Cerebellar nuclear complex (tissue), 1 donor: ENCODE data around the gene INO80.
"Not testable (repeated sequence)": the region's sequence is repeated elsewhere in the genome, so short reads cannot be mapped to it uniquely, and the experiment has no call there.

Experiments used
- DNase-seq, 2 experiments: peaks; one replicate each; lab custom pipeline; 2025; lab: John Stamatoyannopoulos, UW

Gene INO80

DNA sequence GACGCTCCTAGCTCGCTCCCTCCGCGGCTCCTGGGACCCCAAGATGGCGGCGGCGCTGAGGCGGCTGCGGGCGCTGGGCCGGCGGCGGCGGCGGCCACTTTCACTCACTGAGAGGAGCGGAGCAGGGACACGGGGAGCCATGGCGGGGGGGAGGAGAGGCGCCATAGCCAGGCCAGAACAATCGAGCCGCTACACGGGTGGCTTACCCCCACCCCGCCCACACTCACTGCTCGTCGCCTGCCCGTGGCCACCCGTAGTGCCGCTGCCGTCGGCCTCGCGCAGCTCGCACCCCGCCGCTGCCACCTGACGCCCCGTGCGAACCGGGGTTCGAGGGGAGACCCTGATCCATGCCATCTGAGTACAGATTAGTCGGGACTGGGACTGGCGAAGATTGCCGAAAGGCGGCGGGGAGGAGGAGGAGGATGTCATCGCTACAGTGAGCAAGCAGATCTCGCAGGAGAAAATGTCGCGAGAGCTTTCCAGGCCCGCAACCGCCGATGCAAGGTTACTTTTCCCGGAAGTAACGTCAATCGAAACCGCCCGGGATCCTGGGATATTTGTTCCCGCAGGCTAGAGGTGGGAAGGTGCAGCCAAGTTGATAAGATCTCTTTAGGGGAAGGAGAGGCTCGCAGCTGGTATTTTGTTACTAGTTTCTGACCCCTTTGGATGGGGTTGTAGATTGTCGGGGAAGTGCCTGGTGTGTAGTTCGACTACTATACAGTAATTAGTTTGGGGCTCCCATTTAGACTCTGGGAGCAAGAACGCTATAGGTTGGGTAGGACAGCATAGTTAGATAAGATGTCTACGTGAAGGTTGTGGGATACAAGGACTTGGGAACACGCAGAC, at the start of gene INO80:
INO80 (minus strand) TSS at position 165 of the 846 bp plus-strand sequence. CDS start 19,970 bp downstream, outside the sequence.
- DNase-seq = peak; percentile 84 to 95

- no peak for DNase-seq
Observed at GRCh38 chr15:41161736-41162135, 45.7 kb upstream of the INO80 start.

DNA sequence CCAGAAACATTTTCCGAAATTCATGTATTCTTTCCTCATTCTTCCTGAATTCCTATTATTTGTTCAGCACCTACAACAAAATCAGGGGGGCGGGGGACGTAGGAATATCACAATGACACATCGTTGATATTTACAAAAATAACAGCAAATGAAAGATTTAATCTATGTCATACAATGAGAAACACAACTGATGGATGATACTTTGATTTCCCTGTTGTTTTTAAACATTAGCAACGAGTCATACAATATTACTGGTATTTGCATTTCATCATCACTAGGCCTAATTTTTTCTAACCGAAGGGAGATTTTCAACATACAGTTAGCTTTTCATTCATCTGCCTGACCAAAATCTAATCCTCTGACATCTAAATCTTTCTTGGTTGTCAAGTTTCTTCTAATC, 45.3 kb upstream of the INO80 start:
- no peak for DNase-seq

DNA sequence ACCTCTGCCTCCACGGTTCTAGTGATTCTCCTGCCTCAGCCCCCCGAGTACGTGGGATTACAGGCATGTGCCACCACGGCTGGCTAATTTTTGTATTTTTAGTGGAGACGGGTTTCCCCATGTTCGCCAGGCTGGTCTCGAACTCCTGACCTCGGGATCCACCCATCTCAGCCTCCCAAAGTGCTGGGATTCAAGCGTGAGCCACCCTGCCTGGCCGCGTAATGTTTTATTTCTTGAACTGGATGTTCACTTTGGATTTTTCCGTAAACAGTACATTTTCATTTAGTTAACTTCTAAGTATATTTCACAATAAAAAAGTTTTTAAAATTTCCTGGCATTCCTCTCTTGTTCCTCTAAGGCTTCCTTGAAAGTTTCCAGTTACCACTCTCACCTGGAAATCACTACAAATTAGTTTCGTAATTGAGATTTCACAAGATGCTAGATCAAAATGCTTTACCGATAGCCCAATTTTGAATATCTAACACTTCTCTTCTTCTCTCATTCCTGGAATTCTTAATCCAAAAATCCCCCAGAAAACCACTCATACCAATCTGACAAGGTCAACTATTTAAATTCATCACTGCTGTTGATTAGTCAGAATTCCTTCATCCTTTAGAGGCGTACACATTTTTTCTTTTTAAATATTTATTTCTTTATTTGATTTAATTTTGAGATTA, 44.7 kb upstream of the INO80 start:
- no peak for DNase-seq

GRCh38 chr15:41154412-41154811, 38.3 kb upstream of the INO80 start:
- DNase-seq = no peak

DNA sequence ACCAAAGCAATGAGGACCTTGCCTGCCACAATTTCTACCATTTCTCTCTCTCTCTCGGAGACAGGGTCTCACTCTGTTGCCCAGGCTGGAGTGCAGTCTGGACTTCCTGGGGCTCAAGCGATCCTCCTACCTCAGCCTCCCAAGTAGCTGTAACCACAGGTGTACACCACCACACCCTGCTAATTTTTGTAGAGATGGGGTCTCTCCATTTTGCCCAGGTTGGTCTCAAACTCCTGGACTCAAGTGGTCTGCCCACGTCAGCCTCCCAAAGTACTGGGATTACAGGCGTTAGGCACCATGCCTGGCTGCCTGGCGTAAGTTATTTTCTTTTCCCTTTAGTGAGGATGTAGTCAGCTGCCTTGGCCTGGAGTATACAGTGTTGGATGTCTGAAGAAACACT, 37.7 kb upstream of the INO80 start:
- DNase-seq = no peak

DNA sequence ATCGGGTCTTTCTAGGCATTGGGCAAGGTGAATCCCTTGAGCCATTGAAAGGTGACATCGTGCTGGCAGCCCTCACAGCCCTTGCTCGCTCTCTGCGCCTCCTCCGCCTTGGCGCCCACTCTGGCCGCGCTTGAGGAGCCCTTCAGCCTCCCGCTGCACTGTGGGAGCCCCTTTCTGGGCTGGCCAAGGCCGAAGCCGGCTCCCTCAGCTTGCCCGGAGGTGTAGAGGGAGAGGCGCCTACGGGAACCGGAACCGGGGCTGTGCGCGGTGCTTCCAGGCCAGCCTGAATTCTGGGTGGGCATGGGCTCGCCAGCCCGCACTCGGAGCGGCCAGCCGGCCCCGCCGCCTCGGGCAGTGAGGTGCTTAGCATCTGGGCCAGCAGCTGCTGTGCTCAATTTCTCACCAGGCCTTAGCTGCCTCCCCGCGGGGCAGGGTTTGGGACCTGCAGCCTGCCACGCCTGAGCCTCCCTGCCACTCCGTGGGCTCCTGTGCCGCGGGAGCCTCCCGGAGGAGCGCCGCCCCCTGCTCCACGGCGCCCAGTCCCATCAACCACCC, 35.4 kb upstream of the INO80 start:
- DNase-seq = no peak

DNA sequence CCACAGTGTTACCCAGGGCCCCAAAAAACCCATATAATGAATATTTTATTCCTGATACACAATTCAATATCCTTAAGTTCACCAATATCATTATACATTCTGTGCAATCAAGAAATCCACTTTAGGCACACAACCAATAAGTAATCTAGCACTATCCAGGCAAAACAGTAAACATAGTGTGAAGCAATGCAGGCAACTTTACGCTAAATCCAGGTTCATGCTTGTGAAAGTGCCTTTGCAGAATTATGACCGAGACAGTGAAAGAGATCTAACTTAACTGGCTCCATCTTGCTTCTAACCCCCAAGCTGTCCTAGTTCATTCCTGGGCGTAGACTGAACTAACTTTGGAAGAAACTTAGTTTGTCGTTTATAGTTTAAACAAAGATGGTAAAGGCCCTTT, 34.2 kb upstream of the INO80 start:
- no peak for DNase-seq

DNA sequence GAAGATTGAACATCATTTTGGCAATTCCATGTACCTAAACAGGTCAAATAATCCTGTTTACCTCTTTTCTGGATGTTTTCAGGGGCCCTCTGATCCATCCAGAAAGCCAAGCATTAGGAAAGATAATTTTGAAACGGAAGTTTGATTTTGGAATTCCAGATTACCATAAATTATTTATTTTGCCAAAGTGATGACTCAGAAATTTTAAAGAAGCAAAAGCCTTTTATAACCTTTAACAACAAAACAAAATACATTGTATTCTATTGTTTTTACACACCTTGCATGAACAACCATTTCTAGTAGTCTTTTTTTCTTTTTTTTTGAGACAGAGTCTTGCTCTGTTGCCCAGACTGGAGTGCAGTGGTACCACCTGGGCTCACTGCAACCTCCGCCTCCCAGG, 32.0 kb upstream of the INO80 start:
- DNase-seq = no peak

- DNase-seq = no peak
Observed at GRCh38 chr15:41139619-41140018, 23.5 kb upstream of the INO80 start.

GRCh38 chr15:41139112-41139511, 23.0 kb upstream of the INO80 start:
- not testable (repeated sequence) for DNase-seq

GRCh38 chr15:41135580-41135979, 19.5 kb upstream of the INO80 start:
- DNase-seq = not testable (repeated sequence)

GRCh38 chr15:41133454-41133853, 17.4 kb upstream of the INO80 start:
- no peak for DNase-seq

- DNase-seq = not testable (repeated sequence)
Observed at GRCh38 chr15:41132094-41132493, 16.0 kb upstream of the INO80 start.

DNA sequence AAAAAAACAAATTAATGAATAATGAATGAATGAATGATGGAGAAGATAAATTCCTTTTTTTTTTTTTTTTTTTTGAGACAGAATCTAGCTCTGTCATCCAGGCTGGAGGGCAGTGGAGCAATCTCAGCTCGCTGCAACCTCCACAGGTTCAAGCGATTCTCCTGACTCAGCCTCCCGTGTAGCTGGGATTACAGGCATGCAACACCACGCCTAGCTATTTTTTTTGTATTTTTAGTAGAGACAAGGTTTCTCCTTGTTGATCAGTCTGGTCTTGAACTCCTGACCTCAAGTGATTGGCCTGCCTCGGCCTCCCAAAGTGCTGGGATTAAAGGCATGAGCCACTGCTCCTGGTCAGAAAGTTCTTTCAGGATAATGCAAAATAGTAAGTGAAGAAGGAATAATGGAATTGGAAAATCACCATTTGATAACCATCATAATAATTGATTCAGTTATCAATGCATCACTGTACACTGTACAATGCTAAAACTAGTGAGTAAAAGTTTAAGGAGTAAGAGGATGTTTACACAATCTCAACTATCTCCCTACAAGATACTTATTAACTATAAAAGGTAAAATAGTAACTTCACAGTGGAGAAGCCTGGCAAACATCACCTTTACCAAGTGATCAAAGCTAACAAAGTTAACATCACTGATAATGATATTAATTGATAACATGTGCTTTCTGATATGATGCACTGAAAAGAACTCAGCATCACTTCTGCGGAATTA, 12.3 kb upstream of the INO80 start:
- no peak for DNase-seq

DNA sequence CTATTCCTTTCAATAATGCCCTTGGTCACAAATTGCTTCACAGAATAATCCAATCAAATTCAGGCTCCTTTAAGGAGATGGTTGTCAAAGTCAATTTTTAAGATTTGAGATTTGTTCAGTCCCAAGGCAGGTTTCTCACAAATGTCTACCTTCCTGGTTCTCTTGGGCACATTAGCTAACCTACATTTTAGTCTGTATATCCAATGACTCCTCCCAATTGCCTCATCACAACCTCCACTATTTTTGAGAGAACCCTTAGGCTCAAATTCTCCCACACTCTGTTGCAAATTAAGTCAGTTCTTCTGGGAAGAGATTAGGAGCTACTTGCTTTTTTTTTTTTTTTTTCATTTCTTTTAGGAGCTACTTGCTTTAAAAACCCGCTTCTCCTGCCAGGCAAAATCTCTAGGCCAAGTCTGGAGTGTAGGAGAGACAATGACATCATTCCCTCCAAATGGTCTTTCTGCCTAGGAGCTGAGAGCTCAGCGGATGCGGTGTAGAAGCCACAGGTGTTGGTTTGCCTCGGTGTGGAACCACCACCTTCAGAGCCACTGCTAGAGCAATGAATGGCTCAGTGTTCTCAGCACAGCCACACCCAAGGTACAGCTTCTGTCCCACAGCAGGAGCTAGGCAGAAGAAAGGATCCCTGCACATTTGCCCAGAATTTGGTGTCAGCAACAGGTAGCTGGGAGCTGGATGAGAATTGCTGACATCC, 10.0 kb upstream of the INO80 start:
- no peak for DNase-seq

DNA sequence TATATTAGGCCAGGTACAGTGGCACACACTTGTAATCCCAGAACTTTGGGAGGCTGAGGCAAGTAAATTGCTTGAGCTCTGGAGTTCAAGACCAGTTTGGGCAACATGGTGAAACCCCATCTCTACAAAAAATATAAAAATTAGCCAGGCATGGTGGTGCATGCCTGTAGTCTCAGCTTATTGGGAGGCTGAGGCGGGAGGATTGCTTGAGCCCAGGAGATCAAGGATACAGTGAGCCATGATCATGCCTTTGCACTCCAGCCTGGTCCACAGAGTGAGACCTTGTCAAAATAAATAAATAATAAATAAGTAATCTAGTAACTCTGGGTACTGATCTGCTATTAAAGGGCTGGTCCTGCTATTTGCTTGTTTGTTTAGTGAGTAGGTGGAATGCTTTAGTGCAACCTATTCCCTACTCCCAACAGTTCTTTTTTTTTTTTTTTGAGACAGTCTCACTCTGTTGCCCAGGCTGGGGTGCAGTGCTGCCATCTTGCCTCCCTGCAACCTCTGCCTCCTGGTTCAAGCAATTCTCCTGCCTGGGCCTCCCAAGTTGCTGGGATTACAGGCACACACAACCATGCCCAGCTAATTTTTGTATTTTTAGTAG, 9.1 kb upstream of the INO80 start:
- DNase-seq = no peak

DNA sequence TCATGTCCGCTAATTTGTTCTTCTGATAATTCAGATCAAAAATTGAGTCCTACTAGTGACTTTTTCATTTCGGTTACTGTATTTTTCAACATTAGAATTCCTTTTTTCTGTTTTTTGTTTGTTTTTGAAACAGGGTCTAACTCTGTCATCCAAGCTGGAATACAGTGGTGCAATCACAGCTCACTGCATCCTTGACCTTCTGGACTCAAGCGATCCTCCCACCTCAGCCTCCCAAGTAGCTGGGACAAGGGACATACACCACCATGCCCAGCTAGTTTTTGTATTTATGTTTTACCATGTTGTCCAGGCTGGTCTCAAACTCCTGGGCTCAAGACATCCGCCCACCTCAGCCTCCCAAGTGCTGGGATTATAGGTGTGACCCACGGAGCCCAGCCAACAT, 8.0 kb upstream of the INO80 start:
- DNase-seq = no peak

DNA sequence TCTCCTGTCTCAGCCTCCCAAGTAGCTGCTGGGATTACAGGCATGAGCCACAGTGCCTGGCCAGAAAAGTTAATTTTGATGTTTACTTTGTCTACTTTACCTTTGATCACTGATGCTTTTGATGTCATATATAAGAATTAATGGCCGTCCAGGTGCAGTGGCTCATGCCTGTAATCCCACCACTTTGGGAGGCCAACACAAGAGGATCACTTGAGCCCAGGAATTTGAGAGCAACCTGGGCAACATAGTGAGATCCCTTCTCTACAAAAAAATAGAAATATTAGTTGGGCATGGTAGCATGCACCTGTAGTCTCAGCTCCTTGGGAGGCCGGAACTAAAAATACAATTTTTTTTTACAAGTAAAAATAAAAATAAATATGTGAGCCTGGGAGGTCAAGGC, 6.8 kb upstream of the INO80 start:
- DNase-seq = no peak

- DNase-seq = no peak
Observed at GRCh38 chr15:41121951-41122350, 5.9 kb upstream of the INO80 start.

GRCh38 chr15:41116962-41117252, 827 bp upstream of the INO80 start:
- DNase-seq = no peak
